Measurements from ENCODE around the gene TBCD. TPM values are rescaled to one million over a fixed set of nuclear protein-coding genes. Genes with fewer than 3 reads are reported as not detected.
A peak's percentile ranks its signal among the peaks of the same experiment; 100 is the strongest.

The TBCD gene
- total and polyA plus RNA-seq, 8 donors = 28.7 to 161 (median 40.0) TPM

DNA sequence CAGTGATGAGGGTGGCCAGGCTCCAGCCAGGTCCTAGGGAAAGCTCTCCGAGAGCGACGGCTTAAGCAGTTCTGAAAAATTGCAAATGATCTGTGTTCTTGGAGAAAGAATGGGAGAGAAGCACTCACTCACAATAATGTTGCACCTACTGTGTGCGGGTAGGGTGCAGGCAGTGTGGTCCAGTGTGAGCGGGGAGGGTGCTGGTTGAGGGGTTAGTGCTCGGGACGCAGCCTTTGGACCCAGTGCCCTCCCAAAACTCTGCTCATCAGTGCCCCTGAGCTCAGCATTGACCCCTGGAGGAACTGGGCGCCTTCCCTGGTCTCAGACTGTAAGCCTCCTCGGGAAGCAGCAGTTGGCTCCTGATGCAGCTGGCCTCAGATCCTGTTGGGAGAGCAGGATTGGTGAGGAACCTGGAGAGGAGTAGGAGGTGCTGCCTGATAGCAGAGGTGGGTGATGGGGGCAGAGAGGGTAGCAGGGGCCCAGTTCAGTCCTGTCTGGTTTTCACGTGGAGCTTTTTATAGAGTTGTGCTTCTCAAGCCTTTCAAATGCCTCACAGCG, 111.6 kb downstream of the TBCD start:
- no peaks in the 10 kb centered on the region for H3K27me3 ChIP-seq
- no peaks in the 10 kb centered on the region for H3K9me3 ChIP-seq
- 92 to 94% methylated on average over 11 of the region's 11 CpGs for WGBS, 2 donors
- FAIRE-seq (no peak), ATAC-seq (no peak), DNase-seq (peak in 1 of 6 donors; percentile 35)
- no peak overlapping the region for H3K4me3 ChIP-seq
- no peak overlapping the region for H3K27ac ChIP-seq
- peaks cover 0 to 4% (median 0%) of the 10 kb centered on the region in 3 donors for H3K4me1 ChIP-seq
- TF ChIP-seq, protein P1, sequence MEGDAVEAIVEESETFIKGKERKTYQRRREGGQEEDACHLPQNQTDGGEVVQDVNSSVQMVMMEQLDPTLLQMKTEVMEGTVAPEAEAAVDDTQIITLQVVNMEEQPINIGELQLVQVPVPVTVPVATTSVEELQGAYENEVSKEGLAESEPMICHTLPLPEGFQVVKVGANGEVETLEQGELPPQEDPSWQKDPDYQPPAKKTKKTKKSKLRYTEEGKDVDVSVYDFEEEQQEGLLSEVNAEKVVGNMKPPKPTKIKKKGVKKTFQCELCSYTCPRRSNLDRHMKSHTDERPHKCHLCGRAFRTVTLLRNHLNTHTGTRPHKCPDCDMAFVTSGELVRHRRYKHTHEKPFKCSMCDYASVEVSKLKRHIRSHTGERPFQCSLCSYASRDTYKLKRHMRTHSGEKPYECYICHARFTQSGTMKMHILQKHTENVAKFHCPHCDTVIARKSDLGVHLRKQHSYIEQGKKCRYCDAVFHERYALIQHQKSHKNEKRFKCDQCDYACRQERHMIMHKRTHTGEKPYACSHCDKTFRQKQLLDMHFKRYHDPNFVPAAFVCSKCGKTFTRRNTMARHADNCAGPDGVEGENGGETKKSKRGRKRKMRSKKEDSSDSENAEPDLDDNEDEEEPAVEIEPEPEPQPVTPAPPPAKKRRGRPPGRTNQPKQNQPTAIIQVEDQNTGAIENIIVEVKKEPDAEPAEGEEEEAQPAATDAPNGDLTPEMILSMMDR (IDR thresholded peaks at IDR 0.05) = no peak
- no peaks in the 10 kb centered on the region for H3K36me3 ChIP-seq
- intact Hi-C loops (cut with DNase I) = no loop called here

DNA sequence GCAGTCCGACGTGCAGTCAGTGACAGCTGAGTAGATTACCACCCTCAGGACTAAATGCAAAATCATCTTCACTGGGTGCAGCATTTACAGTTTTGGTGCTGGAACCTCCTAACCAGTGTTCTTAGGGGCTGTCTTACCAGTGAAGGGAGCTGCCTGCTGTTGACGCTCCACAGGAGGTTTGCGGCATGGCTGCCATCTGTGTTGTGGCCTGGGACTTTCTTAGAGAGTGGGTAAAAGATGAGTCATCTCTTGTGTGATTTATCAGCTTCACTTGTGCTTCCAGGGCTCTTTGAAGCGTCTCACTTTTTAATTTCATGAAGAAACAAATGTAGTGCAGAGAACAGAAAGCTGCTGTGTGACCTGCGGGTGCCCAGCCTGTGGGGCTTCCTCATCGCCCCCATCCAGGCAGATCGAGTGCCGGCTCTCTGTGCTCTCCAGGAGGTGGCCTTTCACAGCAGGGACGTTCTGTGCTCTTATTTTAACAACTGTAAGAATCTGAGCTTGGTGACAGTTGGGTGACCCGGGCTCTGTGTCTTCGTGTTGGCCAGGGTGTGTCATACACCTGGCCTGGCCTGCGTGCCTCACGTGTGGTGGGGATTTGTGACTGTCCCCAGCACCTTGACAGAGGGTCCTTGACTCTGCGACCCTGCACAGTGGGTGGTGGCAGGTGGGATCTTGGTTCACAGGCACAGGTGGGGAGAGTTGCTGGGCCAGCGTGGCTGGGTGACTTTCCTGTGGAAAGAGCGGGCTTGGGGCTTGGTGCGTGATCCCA, 112.3 kb downstream of the TBCD start:
- Histone ChIP-seq H3K36me3 (no peaks in the 10 kb centered on the region), H3K27me3 (no peaks in the 10 kb centered on the region), H3K27ac (no peak overlapping the region), H3K9me3 (no peaks in the 10 kb centered on the region), H3K4me3 (no peak overlapping the region), H3K4me1 (peaks cover 0 to 4% (median 0%) of the 10 kb centered on the region in 3 donors)
- intact Hi-C loops (cut with DNase I) = no loop called here
- peak in 3 of 4 donors; percentile 19 to 40 (median 29) for ATAC-seq
- 83 to 87% methylated on average over 18 of the region's 18 CpGs for WGBS, 2 donors
- TF ChIP-seq, protein P1 (IDR thresholded peaks at IDR 0.05) = no peak
- FAIRE-seq = no peak
- no peak for DNase-seq

DNA sequence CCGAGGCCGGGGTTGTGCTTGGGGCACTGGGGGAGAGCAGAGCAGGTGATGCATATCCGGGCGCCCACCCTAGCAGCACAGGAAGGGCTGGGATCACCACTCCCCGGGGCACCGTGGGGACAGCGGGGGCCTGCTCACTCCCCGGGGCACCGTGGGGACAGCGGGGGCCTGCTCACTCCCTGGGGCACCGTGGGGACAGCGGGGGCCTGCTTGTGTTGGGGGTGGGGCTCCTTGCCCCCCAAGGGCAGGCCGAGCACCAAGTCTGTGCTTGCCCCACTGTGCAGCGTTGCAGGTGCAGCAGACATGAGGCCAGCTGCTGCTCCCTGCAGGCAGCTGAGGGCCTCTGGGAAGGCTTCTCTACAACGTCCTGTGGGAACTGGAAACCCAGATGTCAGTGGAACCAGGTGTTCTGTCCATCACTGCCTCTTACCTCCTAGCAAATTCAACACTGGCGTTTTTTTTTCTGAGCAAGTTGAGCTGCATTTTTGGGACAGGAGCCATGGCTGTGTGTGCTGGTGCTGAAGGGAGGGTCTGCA, 112.9 kb downstream of the TBCD start:
- no peak for FAIRE-seq

DNA sequence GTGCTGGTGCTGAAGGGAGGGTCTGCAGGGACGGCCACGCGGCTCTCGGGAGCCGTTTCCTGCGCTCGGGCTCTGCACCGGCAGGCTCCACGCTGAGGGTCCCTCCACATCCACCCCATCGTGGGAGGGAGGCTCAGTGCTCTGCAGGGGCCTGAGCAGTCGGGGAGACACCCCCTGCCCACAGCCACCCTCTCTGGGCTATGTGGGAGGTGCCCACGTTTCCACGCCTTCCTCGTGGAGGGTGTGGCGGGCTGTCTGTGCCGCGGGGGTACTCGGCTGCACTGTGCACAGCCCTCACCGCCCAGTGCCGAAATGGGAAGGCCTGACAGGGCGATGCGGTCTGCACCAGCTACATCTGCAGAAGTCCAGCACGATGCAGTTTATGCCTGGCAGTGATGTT, 113.4 kb downstream of the TBCD start:
- DNase-seq (no peak), FAIRE-seq (no peak), ATAC-seq (peak in 1 of 4 donors; percentile 6)
- no peak overlapping the region for H3K27ac ChIP-seq
- H3K4me3 ChIP-seq = no peak overlapping the region
- WGBS, 2 donors = 79 to 81% methylated on average over 23 of the region's 23 CpGs
- intact Hi-C loops (cut with DNase I) = no loop called here
- H3K9me3 ChIP-seq = no peaks in the 10 kb centered on the region
- peaks cover 0 to 1% (median 0%) of the 10 kb centered on the region in 3 donors for H3K4me1 ChIP-seq
- TF ChIP-seq, protein P1 (IDR thresholded peaks at IDR 0.05) = no peak
- H3K27me3 ChIP-seq = no peaks in the 10 kb centered on the region
- no peaks in the 10 kb centered on the region for H3K36me3 ChIP-seq

More for the DNA sequence above, 112.9 kb downstream of the TBCD start:
- no peak overlapping the region for H3K27ac ChIP-seq
- H3K4me1 ChIP-seq = peaks cover 0 to 4% (median 0%) of the 10 kb centered on the region in 3 donors
- DNase-seq = no peak
- intact Hi-C loops (cut with DNase I) = no loop called here
- H3K4me3 ChIP-seq = no peak overlapping the region
- ATAC-seq = no peak
- TF ChIP-seq, protein P1 (IDR thresholded peaks at IDR 0.05) = no peak
- H3K36me3 ChIP-seq = no peaks in the 10 kb centered on the region
- 78 to 80% methylated on average over 9 to 16 of the region's 16 CpGs for WGBS, 2 donors
- H3K27me3 ChIP-seq = no peaks in the 10 kb centered on the region
- no peaks in the 10 kb centered on the region for H3K9me3 ChIP-seq
